Keratinocyte (primary cell): Measurements from ENCODE around the gene PLCL1.

Experiments
- EZH2 ChIP-seq: IDR thresholded peaks from one replicate; pipeline ENCODE4 v1.6.1; 2012; ENCODE audit warnings: inconsistent platforms, mild to moderate bottlenecking, low read length, moderate library complexity
- TF ChIP-seq, protein P1 (sequence below), 3 experiments: IDR thresholded peaks in 1 of 3; conservative IDR thresholded peaks in 1 of 3; optimal IDR thresholded peaks in 1 of 3; 2 replicates in 2 of 3; 3 replicates in 1 of 3; pipeline versions ENCODE3 to v1.5.1; 2011; ENCODE audit warnings: low read length in 3 of 3, mild to moderate bottlenecking in 3 of 3, moderate library complexity in 2 of 3, control low read depth in 1 of 3, inconsistent platforms in 1 of 3; ENCODE audit not compliant: insufficient read depth in 2 of 3; ENCODE audit errors: extremely low read depth in 1 of 3

GRCh38 chr2:198072655-198073054 lies 268.3 kb downstream of the PLCL1 start:
- TF ChIP-seq, protein P1, sequence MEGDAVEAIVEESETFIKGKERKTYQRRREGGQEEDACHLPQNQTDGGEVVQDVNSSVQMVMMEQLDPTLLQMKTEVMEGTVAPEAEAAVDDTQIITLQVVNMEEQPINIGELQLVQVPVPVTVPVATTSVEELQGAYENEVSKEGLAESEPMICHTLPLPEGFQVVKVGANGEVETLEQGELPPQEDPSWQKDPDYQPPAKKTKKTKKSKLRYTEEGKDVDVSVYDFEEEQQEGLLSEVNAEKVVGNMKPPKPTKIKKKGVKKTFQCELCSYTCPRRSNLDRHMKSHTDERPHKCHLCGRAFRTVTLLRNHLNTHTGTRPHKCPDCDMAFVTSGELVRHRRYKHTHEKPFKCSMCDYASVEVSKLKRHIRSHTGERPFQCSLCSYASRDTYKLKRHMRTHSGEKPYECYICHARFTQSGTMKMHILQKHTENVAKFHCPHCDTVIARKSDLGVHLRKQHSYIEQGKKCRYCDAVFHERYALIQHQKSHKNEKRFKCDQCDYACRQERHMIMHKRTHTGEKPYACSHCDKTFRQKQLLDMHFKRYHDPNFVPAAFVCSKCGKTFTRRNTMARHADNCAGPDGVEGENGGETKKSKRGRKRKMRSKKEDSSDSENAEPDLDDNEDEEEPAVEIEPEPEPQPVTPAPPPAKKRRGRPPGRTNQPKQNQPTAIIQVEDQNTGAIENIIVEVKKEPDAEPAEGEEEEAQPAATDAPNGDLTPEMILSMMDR (optimal IDR thresholded peaks at IDR 0.05 in 1 of 3, IDR thresholded peaks at IDR 0.05 in 1 of 3, conservative IDR thresholded peaks at IDR 0.05 in 1 of 3; ENCODE audit: extremely low read depth in 1 of 3, insufficient read depth in 2 of 3, low read length in 3 of 3), result no peak
- TF ChIP-seq EZH2, result no peak
